ENCODE measurements around the gene PLEKHA7. TPM values are rescaled to one million over a fixed set of nuclear protein-coding genes. Genes with fewer than 3 reads are reported as not detected.

Gene PLEKHA7
- polyA plus RNA-seq, 1 experiment = 0.05 TPM

GRCh38 chr11:16834384-16834783 is 179.8 kb downstream of the PLEKHA7 start:
- Histone ChIP-seq H3K9me3 (ENCODE audit: control insufficient read depth, insufficient read depth, low read length) (no peaks in the 10 kb centered on the region), H3K27me3 (ENCODE audit: control insufficient read depth, insufficient read depth, low read length) (peaks cover 2% of the 10 kb centered on the region), H3K4me3 (ENCODE audit: low read depth, low read length) (no peak overlapping the region), H3K27ac (ENCODE audit: low read depth, low read length) (no peak overlapping the region)
- ChIA-PET CTCF (interaction anchor here (1.0 to 3.8 kb wide), 2 partner anchors 14 to 46 kb away, joined by 4 to 28 read pairs; no protein-coding TSS in a partner anchor), POLR2A (no interaction called here)
- DNase-seq (ENCODE audit: low read depth, low spot score) = no peak
- no peak for TF ChIP-seq CTCF (IDR thresholded peaks at IDR 0.05; ENCODE audit: low read depth, low read length)

DNA sequence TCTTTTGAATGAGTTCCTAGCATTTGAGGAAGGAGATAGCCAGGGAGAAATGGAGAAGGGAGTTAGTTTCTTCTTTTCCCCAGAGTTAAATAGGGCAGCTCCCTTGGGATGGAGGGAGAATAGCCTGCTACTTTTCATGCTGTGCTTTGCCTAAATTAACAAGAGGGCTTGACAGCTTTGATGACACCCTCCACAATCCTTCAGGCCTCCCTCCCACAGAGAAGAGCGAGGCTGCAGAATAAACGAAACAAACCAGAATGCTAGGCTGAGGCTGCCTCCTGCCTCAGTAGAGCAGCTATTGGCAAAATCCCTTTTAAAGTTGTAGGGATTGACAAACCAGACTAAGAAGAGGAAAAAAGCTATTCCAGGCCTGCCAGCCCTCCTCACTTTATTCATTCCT is 181.2 kb downstream of the PLEKHA7 start:
- Histone ChIP-seq H3K4me3 (ENCODE audit: low read depth, low read length) (no peak overlapping the region), H3K27me3 (ENCODE audit: control insufficient read depth, insufficient read depth, low read length) (peaks cover 2% of the 10 kb centered on the region), H3K27ac (ENCODE audit: low read depth, low read length) (no peak overlapping the region), H3K9me3 (ENCODE audit: control insufficient read depth, insufficient read depth, low read length) (no peaks in the 10 kb centered on the region)
- ChIA-PET CTCF (interaction anchor here (0.7 kb wide), 1 partner anchor 13 kb away, joined by 3 read pairs; no protein-coding TSS in a partner anchor), POLR2A (no interaction called here)
- no peak for DNase-seq (ENCODE audit: low read depth, low spot score)
- TF ChIP-seq CTCF (IDR thresholded peaks at IDR 0.05; ENCODE audit: low read depth, low read length) = no peak

- ChIA-PET POLR2A (no interaction called here), CTCF (interaction anchor here (1.1 to 3.4 kb wide), 2 partner anchors 11 to 109 kb away, joined by 3 to 29 read pairs; no protein-coding TSS in a partner anchor)
- Histone ChIP-seq H3K9me3 (ENCODE audit: control insufficient read depth, insufficient read depth, low read length) (no peaks in the 10 kb centered on the region), H3K4me3 (ENCODE audit: low read depth, low read length) (no peak overlapping the region), H3K27me3 (ENCODE audit: control insufficient read depth, insufficient read depth, low read length) (peaks cover 2% of the 10 kb centered on the region), H3K27ac (ENCODE audit: low read depth, low read length) (no peak overlapping the region)
- DNase-seq (ENCODE audit: low read depth, low spot score) = no peak
- no peak for TF ChIP-seq CTCF (IDR thresholded peaks at IDR 0.05; ENCODE audit: low read depth, low read length)
Measured at GRCh38 chr11:16832193-16832539, 182.0 kb downstream of the PLEKHA7 start.

DNA sequence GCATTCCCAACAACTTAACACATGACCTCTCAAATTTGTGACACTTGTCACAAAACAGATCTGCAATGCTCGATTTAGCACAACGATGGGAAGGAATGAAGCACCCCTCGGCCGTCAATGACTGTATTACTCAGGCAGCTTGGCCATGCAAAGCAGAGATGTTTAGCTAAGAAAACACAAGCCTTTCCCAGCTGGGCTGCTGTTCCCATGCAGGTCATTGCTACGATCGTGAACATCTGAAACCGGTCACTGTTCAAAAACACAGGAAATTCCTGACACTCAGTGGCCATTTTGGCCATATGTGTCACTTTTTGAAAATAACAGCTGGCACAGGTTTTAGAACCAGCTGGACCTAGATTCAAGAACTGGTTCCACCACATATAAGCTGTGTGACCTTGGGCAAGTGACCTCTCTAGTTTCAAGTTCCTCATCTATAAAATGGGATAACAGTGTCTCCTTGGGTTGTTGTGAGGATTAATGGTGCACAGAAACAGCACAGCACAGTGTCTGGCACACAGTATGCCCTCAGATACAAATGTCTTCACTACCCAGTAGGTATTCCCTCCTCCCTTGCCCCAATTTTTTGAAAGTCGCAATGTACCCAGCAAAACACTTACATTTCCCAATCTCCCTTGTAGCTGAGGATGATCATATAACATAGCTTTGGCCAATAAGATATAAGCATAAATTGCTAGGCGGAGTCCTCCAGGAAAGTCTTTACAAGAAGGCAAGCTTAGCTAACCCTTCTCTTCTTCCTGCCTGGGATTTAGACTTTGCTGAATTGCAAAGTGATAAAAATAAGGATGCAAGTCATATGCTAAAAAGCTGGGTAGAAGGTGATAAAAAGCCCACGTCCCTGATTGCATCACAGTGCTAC is 182.7 kb downstream of the PLEKHA7 start:
- no peak for TF ChIP-seq CTCF (IDR thresholded peaks at IDR 0.05; ENCODE audit: low read depth, low read length)
- CTCF ChIA-PET = interaction anchor here (0.9 to 3.4 kb wide), 3 partner anchors 11 to 110 kb away, joined by 3 to 29 read pairs (median 3); no protein-coding TSS in a partner anchor
- Histone ChIP-seq H3K9me3 (ENCODE audit: control insufficient read depth, insufficient read depth, low read length) (no peaks in the 10 kb centered on the region), H3K27ac (ENCODE audit: low read depth, low read length) (no peak overlapping the region), H3K27me3 (ENCODE audit: control insufficient read depth, insufficient read depth, low read length) (peaks cover 4% of the 10 kb centered on the region), H3K4me3 (ENCODE audit: low read depth, low read length) (no peak overlapping the region)
- no peak for DNase-seq (ENCODE audit: low read depth, low spot score)
- POLR2A ChIA-PET = no interaction called here

GRCh38 chr11:16827139-16827538 is 187.1 kb downstream of the PLEKHA7 start:
- ChIA-PET CTCF (interaction anchor here (1.2 kb wide), 1 partner anchor 42 kb away, joined by 7 read pairs; no protein-coding TSS in a partner anchor), POLR2A (no interaction called here)
- peaks cover 9% of the 10 kb centered on the region for H3K27me3 ChIP-seq (ENCODE audit: control insufficient read depth, insufficient read depth, low read length)
- no peaks in the 10 kb centered on the region for H3K9me3 ChIP-seq (ENCODE audit: control insufficient read depth, insufficient read depth, low read length)
- no peak for DNase-seq (ENCODE audit: low read depth, low spot score)
- no peak overlapping the region for H3K27ac ChIP-seq (ENCODE audit: low read depth, low read length)
- no peak overlapping the region for H3K4me3 ChIP-seq (ENCODE audit: low read depth, low read length)
- TF ChIP-seq CTCF (IDR thresholded peaks at IDR 0.05; ENCODE audit: low read depth, low read length) = no peak

Measured in AG04450 (cell line).